PC-3 (cell line): ENCODE results near the gene ME1.

Experiments
- CTCF ChIP-seq: fragments of 300-600 bp; sonication (generic); conservative IDR thresholded peaks from 2 replicates; pipeline ENCODE4 v1.5.1; 2017; ENCODE audit warnings: antibody characterized with exemption, low read depth, mild to moderate bottlenecking, low read length
- EZH2 ChIP-seq: fragments of 300-600 bp; sonication (generic); IDR thresholded peaks from one replicate; pipeline ENCODE4 v1.6.1; 2017; ENCODE audit warnings: antibody characterized with exemption, mild to moderate bottlenecking, low read length; ENCODE audit not compliant: unreplicated experiment
- EZH2phosphoT487 ChIP-seq: fragments of 300-600 bp; sonication (generic); IDR thresholded peaks from 2 replicates; pipeline ENCODE4 v1.6.1; 2018; ENCODE audit warnings: mild to moderate bottlenecking, antibody characterized with exemption, low read length, borderline replicate concordance

GRCh38 chr6:83190626-83191025 lies 240.2 kb downstream of the ME1 start:
- TF ChIP-seq CTCF, result no peak
- no peak for TF ChIP-seq EZH2
- TF ChIP-seq EZH2phosphoT487, result no peak
